ENCODE results near the gene PUS1. TPM values are rescaled to one million over a fixed set of nuclear protein-coding genes. Genes with fewer than 3 reads are reported as not detected.

The PUS1 gene
- total RNA-seq, 1 experiment from 2014 or later: 117 TPM

- Mint-ChIP-seq H3K27ac (no peak overlapping the region), H3K27me3 (ENCODE audit: low read depth) (no peaks in the 10 kb centered on the region), H3K4me1 (0 out of 4 replicates have a peak, but pooled peaks cover 0 to 4% of the 10 kb centered on the region in 2 experiments), H3K9me3 (no peaks in the 10 kb centered on the region), H3K36me3 (ENCODE audit: insufficient read depth in 1 of 3, low read depth in 3 of 3) (peaks cover 12 to 45% (median 41%) of the 10 kb centered on the region in 3 experiments; a peak in 6 of 7 replicates), H3K4me3 (no peak overlapping the region)
- H3K9ac ChIP-seq (ENCODE audit: extremely low read depth, insufficient read length, low read length): no peak overlapping the region
- no peak overlapping the region for H3K18ac ChIP-seq (ENCODE audit: insufficient read length, low read depth, low read length)
- no peak for DNase-seq
- no peak overlapping the region for H2BK5ac ChIP-seq (ENCODE audit: insufficient read length, low read length)
- H4K8ac ChIP-seq (replicated peaks; ENCODE audit: insufficient read length, low read depth, low read length): no peak overlapping the region
- no peak overlapping the region for H3K4ac ChIP-seq (ENCODE audit: low read depth, low read length)
- no peaks in the 10 kb centered on the region for H3K27me3 ChIP-seq (ENCODE audit: insufficient read depth, low read length)
- no peak overlapping the region for H3T11ph ChIP-seq (ENCODE audit: low read length)
- H3K4me2 ChIP-seq (ENCODE audit: insufficient read depth, insufficient read length, low read length): no peak overlapping the region
- H3K27ac ChIP-seq (ENCODE audit: insufficient read length, low read depth, low read length): no peak overlapping the region
- H4K20me1 ChIP-seq (ENCODE audit: control insufficient read depth, insufficient read depth, insufficient read length): peaks cover 3% of the 10 kb centered on the region
- H3K56ac ChIP-seq (ENCODE audit: insufficient read length, low read depth, low read length): no peak overlapping the region
- H2AFZ ChIP-seq (ENCODE audit: low read length): no peak overlapping the region
- no peaks in the 10 kb centered on the region for H3K79me1 ChIP-seq (ENCODE audit: insufficient read depth, low read depth, low read length, poor library complexity, severe bottlenecking)
- H3K23me2 ChIP-seq (ENCODE audit: insufficient read length, low read depth, low read length, poor library complexity, severe bottlenecking): no peaks in the 10 kb centered on the region
- H2BK120ac ChIP-seq (ENCODE audit: low read depth, low read length, poor library complexity, severe bottlenecking): no peak overlapping the region
- no peak for TF ChIP-seq CTCF (conservative IDR thresholded peaks at IDR 0.05)
- H2BK20ac ChIP-seq (ENCODE audit: low read depth, low read length, poor library complexity, severe bottlenecking): no peak overlapping the region
- no peak overlapping the region for H4K91ac ChIP-seq (ENCODE audit: insufficient read length, low read depth, low read length)
- H3K4me1 ChIP-seq (ENCODE audit: insufficient read depth, low read length): no peaks in the 10 kb centered on the region
- H2BK12ac ChIP-seq (ENCODE audit: insufficient read length, low read depth, low read length): no peak overlapping the region
- H4K5ac ChIP-seq (ENCODE audit: insufficient read length, low read depth, low read length): no peak overlapping the region
- no peak overlapping the region for H3K23ac ChIP-seq (ENCODE audit: insufficient read length, low read depth, low read length)
- WGBS (ENCODE audit: extremely low coverage, insufficient read length, low lambda C conversion rate): no CpG with 5 or more reads among the region's 23 CpGs
- no peaks in the 10 kb centered on the region for H3K9me3 ChIP-seq (ENCODE audit: control insufficient read depth, low read depth, low read length)
- no peak overlapping the region for H3K14ac ChIP-seq (ENCODE audit: insufficient read depth, low read length)
- H2BK15ac ChIP-seq (ENCODE audit: low read depth, low read length): no peak overlapping the region
- H2AK5ac ChIP-seq (ENCODE audit: insufficient read length, low read length): no peak overlapping the region
- H3K79me2 ChIP-seq (ENCODE audit: insufficient read depth, low read length): no peaks in the 10 kb centered on the region
These were observed 18.6 kb upstream of the PUS1 start for GRCh38 chr12:131910302-131911027.

Measured in H9 (cell line).